Osteoblast (primary cell): ENCODE data around the gene ANKRD53. TPM values are rescaled to one million over a fixed set of nuclear protein-coding genes. Genes with fewer than 3 reads are reported as not detected.

Experiments used
- DNase-seq: peaks from one replicate; pipeline ENCODE4 v3.0.0; 2011; ENCODE audit warnings: low spot score, mixed read lengths; ENCODE audit not compliant: insufficient read length; ENCODE audit errors: missing footprints
- H2AFZ ChIP-seq: 2 replicates; pipeline ENCODE4 v1.6.0; 2011; ENCODE audit warnings: mild to moderate bottlenecking, low read length
- H3K27ac ChIP-seq: 2 replicates; pipeline ENCODE4 v1.5.1; 2011; ENCODE audit warnings: mild to moderate bottlenecking, low read depth, low read length, moderate library complexity
- H3K27me3 ChIP-seq: 2 replicates; pipeline ENCODE4 v1.6.0; 2012; ENCODE audit warnings: mild to moderate bottlenecking, control low read depth, inconsistent platforms, low read length, moderate library complexity; ENCODE audit not compliant: insufficient read depth
- H3K36me3 ChIP-seq: 2 replicates; pipeline ENCODE4 v1.5.1; 2011; ENCODE audit warnings: mild to moderate bottlenecking, low read length, control low read depth, moderate library complexity; ENCODE audit not compliant: insufficient read depth
- H3K4me1 ChIP-seq: 2 replicates; pipeline ENCODE4 v1.5.1; 2011; ENCODE audit warnings: mild to moderate bottlenecking, low read length, control low read depth, moderate library complexity; ENCODE audit not compliant: insufficient read depth
- H3K4me2 ChIP-seq: 2 replicates; pipeline ENCODE4 v1.6.0; 2011; ENCODE audit warnings: mild to moderate bottlenecking, low read length; ENCODE audit not compliant: insufficient read depth
- H3K4me3 ChIP-seq: fragments of 200-600 bp; sonication (generic); 3 replicates; pipeline ENCODE4 v1.5.1; 2012; ENCODE audit warnings: mild to moderate bottlenecking, low read length, inconsistent platforms; ENCODE audit not compliant: insufficient read depth
- H3K79me2 ChIP-seq: 2 replicates; pipeline ENCODE4 v1.6.0; 2012; ENCODE audit warnings: mild to moderate bottlenecking, low read length, control low read depth, inconsistent platforms; ENCODE audit not compliant: insufficient read depth
- H3K9me3 ChIP-seq: 2 replicates; pipeline ENCODE4 v1.5.1; 2011; ENCODE audit warnings: low read depth, low read length, control low read depth
- H4K20me1 ChIP-seq: 2 replicates; pipeline ENCODE4 v1.6.0; 2012; ENCODE audit warnings: mild to moderate bottlenecking, low read length, control low read depth; ENCODE audit not compliant: insufficient read depth
- total RNA-seq: library from RNA; depleted of rRNA; stranded (reverse); fragments of >200 nt; gene quantifications from 2 replicates; pipeline ENCODE4 v1.2.3, GENCODE V29; 2012
- TF ChIP-seq, protein P1 (sequence below): IDR thresholded peaks from 2 replicates; pipeline ENCODE4 v1.5.1; 2011; ENCODE audit warnings: mild to moderate bottlenecking, low read depth, low read length, moderate library complexity; ENCODE audit errors: extremely low read depth

ANKRD53 gene
- total RNA-seq, 1 donor = 1.1 TPM

DNA sequence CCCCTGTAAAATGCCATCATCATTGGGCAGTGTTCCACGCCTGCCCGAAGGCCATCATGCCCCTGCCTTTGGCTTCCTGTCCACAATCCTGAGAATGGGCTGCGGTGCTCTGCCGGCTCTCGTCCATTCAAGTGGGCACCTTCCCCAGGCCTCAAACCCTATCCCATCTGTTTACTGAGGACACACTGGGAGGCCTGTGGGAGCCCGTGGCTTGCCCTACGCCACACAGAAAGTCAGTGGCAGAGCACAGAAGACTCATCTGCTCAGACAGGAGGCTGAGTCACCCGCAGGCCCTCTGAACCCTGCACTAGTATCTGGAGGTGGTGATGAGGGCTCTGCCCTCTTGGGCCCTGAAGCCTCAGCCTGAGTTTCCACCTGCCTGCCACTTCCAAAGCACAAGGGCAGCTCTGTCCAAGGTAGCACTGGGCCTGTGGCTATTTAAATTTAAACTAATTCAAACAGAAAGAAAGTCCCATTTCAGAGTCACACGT is 19.1 kb upstream of the ANKRD53 start:
- TF ChIP-seq, protein P1, sequence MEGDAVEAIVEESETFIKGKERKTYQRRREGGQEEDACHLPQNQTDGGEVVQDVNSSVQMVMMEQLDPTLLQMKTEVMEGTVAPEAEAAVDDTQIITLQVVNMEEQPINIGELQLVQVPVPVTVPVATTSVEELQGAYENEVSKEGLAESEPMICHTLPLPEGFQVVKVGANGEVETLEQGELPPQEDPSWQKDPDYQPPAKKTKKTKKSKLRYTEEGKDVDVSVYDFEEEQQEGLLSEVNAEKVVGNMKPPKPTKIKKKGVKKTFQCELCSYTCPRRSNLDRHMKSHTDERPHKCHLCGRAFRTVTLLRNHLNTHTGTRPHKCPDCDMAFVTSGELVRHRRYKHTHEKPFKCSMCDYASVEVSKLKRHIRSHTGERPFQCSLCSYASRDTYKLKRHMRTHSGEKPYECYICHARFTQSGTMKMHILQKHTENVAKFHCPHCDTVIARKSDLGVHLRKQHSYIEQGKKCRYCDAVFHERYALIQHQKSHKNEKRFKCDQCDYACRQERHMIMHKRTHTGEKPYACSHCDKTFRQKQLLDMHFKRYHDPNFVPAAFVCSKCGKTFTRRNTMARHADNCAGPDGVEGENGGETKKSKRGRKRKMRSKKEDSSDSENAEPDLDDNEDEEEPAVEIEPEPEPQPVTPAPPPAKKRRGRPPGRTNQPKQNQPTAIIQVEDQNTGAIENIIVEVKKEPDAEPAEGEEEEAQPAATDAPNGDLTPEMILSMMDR = no peak
- peak; percentile 61 for DNase-seq

GRCh38 chr2:70959851-70960832 is 18.3 kb upstream of the ANKRD53 start:
- Histone ChIP-seq H3K79me2 (no peaks in the 10 kb centered on the region), H3K4me2 (no peak overlapping the region), H3K9me3 (no peaks in the 10 kb centered on the region), H2AFZ (no peak overlapping the region), H3K36me3 (no peaks in the 10 kb centered on the region), H3K4me3 (no peak overlapping the region), H3K27ac (no peak overlapping the region), H3K4me1 (peaks cover 2% of the 10 kb centered on the region), H3K27me3 (no peaks in the 10 kb centered on the region), H4K20me1 (peaks cover 5% of the 10 kb centered on the region)
- TF ChIP-seq, protein P1 = peak; percentile 11
- peak; percentile 21 for DNase-seq

More for the DNA sequence above, 19.1 kb upstream of the ANKRD53 start:
- no peaks in the 10 kb centered on the region for H3K9me3 ChIP-seq
- no peak overlapping the region for H3K27ac ChIP-seq
- no peaks in the 10 kb centered on the region for H3K36me3 ChIP-seq
- H3K4me1 ChIP-seq = no peaks in the 10 kb centered on the region
- peaks cover under 1% of the 10 kb centered on the region for H4K20me1 ChIP-seq
- no peaks in the 10 kb centered on the region for H3K27me3 ChIP-seq
- no peak overlapping the region for H2AFZ ChIP-seq
- H3K79me2 ChIP-seq = no peaks in the 10 kb centered on the region
- no peak overlapping the region for H3K4me2 ChIP-seq
- H3K4me3 ChIP-seq = no peak overlapping the region

DNA sequence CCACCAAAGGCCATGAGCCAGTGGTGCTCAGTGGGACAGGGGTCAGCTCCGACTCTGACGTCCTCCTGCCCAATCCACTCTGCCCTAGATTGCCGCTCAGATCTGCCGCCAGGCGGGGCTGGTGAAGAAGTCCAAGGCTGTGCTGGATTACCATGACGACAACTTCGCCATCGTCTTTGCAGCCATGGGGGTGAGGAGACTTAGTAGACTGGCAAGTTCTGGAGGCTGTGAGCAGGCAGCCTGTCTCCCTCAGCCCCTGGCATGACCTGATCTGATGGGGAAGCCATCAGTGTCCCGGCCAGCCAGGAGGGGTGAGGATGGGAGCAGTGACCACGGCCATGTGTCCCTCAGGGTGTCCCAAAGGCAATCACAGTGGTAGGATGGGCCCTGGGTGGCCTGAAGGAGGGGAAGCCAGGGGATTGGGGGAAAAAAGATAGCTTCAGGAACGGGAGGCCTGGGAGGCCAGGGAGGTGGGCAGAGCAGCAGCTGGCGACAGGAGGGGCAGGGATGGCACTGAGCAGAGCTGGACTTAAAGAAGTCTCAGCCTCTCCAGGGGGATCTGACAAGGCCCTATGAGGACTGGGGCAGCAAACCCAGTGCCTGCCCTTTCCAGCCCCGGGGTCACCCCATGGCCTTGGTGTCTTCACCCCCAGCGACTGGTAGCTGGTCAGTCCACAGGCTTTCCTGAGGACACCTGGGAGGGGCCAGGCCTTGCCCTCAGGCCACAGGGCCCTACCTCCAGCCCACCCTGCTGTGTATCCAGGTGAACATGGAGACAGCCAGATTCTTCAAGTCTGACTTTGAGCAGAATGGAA is 17.4 kb upstream of the ANKRD53 start:
- peak; percentile 49 for DNase-seq
- Histone ChIP-seq H3K4me2 (no peak overlapping the region), H4K20me1 (peaks cover 5% of the 10 kb centered on the region), H3K27me3 (no peaks in the 10 kb centered on the region), H2AFZ (no peak overlapping the region), H3K79me2 (no peaks in the 10 kb centered on the region), H3K36me3 (no peaks in the 10 kb centered on the region), H3K27ac (no peak overlapping the region), H3K4me3 (no peak overlapping the region), H3K4me1 (peaks cover 6% of the 10 kb centered on the region), H3K9me3 (no peaks in the 10 kb centered on the region)
- TF ChIP-seq, protein P1 = no peak
